Smooth muscle cell (in vitro differentiated cells): ENCODE measurements around the gene KIAA0753. TPM values are rescaled to one million over a fixed set of nuclear protein-coding genes. Genes with fewer than 3 reads are reported as not detected.

Source experiments
- DNase-seq: peaks from one replicate; lab custom pipeline; 2025; ENCODE audit not compliant: unreplicated experiment; lab: John Stamatoyannopoulos, UW
- H2AFZ ChIP-seq: fragments of 200-600 bp; sonication (generic); 2 replicates; pipeline ENCODE4 v1.6.0; 2016; ENCODE audit warnings: antibody characterized with exemption, low read depth, mild to moderate bottlenecking
- H3F3A ChIP-seq: fragments of 200-600 bp; sonication (generic); 2 replicates; pipeline ENCODE4 v1.6.0; 2017; ENCODE audit warnings: antibody characterized with exemption, low read depth
- H3K27ac ChIP-seq: fragments of 200-600 bp; sonication (generic); 2 replicates; pipeline ENCODE4 v1.5.1; 2016; ENCODE audit warnings: low read depth, mild to moderate bottlenecking
- H3K27me3 ChIP-seq: fragments of 200-600 bp; sonication (generic); 2 replicates; pipeline ENCODE4 v1.6.1; 2016; ENCODE audit warnings: low read depth, mild to moderate bottlenecking
- H3K36me3 ChIP-seq: fragments of 200-600 bp; sonication (generic); 2 replicates; pipeline ENCODE4 v1.5.1; 2016; ENCODE audit warnings: low read depth
- H3K4me1 ChIP-seq: fragments of 200-600 bp; sonication (generic); 2 replicates; pipeline ENCODE4 v1.5.1; 2016; ENCODE audit warnings: low read depth
- H3K4me2 ChIP-seq: fragments of 200-600 bp; sonication (generic); 2 replicates; pipeline ENCODE4 v1.6.0; 2016; ENCODE audit warnings: mild to moderate bottlenecking
- H3K4me3 ChIP-seq: fragments of 200-600 bp; sonication (generic); 2 replicates; pipeline ENCODE4 v1.5.1; 2016; ENCODE audit warnings: mild to moderate bottlenecking
- H3K79me2 ChIP-seq: fragments of 200-600 bp; sonication (generic); 2 replicates; pipeline ENCODE4 v1.6.0; 2016; ENCODE audit warnings: low read depth, mild to moderate bottlenecking
- H3K9ac ChIP-seq: fragments of 200-600 bp; sonication (generic); 2 replicates; pipeline ENCODE4 v1.6.0; 2016; ENCODE audit warnings: low read depth
- H3K9me3 ChIP-seq: fragments of 200-600 bp; sonication (generic); replicated peaks from 2 replicates; pipeline ENCODE4 v1.5.1; 2016; ENCODE audit warnings: low read depth
- H4K20me1 ChIP-seq: fragments of 200-600 bp; sonication (generic); 2 replicates; pipeline ENCODE4 v1.6.0; 2016; ENCODE audit warnings: low read depth
- CTCF ChIP-seq: fragments of 200-600 bp; sonication (generic); IDR thresholded peaks from 2 replicates; pipeline ENCODE4 v1.5.1; 2017; ENCODE audit warnings: borderline replicate concordance, mild to moderate bottlenecking, antibody characterized with exemption; ENCODE audit not compliant: insufficient read depth, poor library complexity, severe bottlenecking
- WGBS: methylation state at CpG from one replicate; pipeline ENCODE4 v1.1.7; 2016; ENCODE audit warnings: low lambda C conversion rate; 5-methylcytosine and 5-hydroxymethylcytosine counted together
- polyA plus RNA-seq: library from polyadenylated mRNA; unstranded; fragments of >200 nt; fragmentation: Nextera tagmentation; extraction: Ambion mirVana; gene quantifications from 2 replicates; pipeline ENCODE4 v1.2.1, GENCODE V29; 2016
- total RNA-seq: library from RNA; depleted of rRNA; stranded (reverse); fragments of >200 nt; gene quantifications from 2 replicates; pipeline ENCODE4 v1.2.3, GENCODE V29; 2014

The KIAA0753 gene
- total and polyA plus RNA-seq, 2 experiments from 2014 or later: 4.9 to 15.0 TPM

GRCh38 chr17:6549384-6550036 is 91.0 kb downstream of the KIAA0753 start:
- Histone ChIP-seq H3K79me2 (no peaks in the 10 kb centered on the region), H3K9ac (no peak overlapping the region), H2AFZ (no peak overlapping the region), H3K9me3 (no peaks in the 10 kb centered on the region), H3K4me1 (no peaks in the 10 kb centered on the region), H3K27ac (no peak overlapping the region), H3K4me2 (no peak overlapping the region), H3K36me3 (no peaks in the 10 kb centered on the region), H3K4me3 (no peak overlapping the region), H4K20me1 (peaks cover 4% of the 10 kb centered on the region), H3K27me3 (peaks cover 3% of the 10 kb centered on the region), H3F3A (no peaks in the 10 kb centered on the region)
- no peak for TF ChIP-seq CTCF
- 73% methylated on average over 9 of the region's 9 CpGs for WGBS
- no peak for DNase-seq

GRCh38 chr17:6548578-6549330 is 91.8 kb downstream of the KIAA0753 start:
- Histone ChIP-seq H4K20me1 (peaks cover 4% of the 10 kb centered on the region), H3K9me3 (no peaks in the 10 kb centered on the region), H3K9ac (no peak overlapping the region), H2AFZ (no peak overlapping the region), H3K27me3 (no peaks in the 10 kb centered on the region), H3K79me2 (no peaks in the 10 kb centered on the region), H3K36me3 (no peaks in the 10 kb centered on the region), H3K27ac (no peak overlapping the region), H3K4me2 (no peak overlapping the region), H3K4me3 (no peak overlapping the region), H3F3A (no peaks in the 10 kb centered on the region), H3K4me1 (no peaks in the 10 kb centered on the region)
- no peak for TF ChIP-seq CTCF
- no peak for DNase-seq
- WGBS: 73% methylated on average over 11 of the region's 11 CpGs

GRCh38 chr17:6548034-6548433 is 92.5 kb downstream of the KIAA0753 start:
- Histone ChIP-seq H3F3A (no peaks in the 10 kb centered on the region), H3K27me3 (no peaks in the 10 kb centered on the region), H3K9ac (no peak overlapping the region), H3K4me1 (no peaks in the 10 kb centered on the region), H3K4me3 (no peak overlapping the region), H3K27ac (no peak overlapping the region), H3K9me3 (no peaks in the 10 kb centered on the region), H2AFZ (no peak overlapping the region), H3K79me2 (no peaks in the 10 kb centered on the region), H3K4me2 (no peak overlapping the region), H3K36me3 (no peaks in the 10 kb centered on the region), H4K20me1 (peaks cover 4% of the 10 kb centered on the region)
- WGBS: 82% methylated on average over 5 of the region's 5 CpGs
- no peak for TF ChIP-seq CTCF
- DNase-seq: no peak
